GM18858 (cell line): Measurements from ENCODE around the gene C6orf15.
"Not testable (repeated sequence)": the region's sequence is repeated elsewhere in the genome, so short reads cannot be mapped to it uniquely, and the experiment has no call there.

Source experiments
- ATAC-seq: cut with Tn5 transposase; IDR thresholded peaks from one replicate; pipeline ENCODE4 v1.9.1; 2021; ENCODE audit not compliant: unreplicated experiment

The C6orf15 gene

GRCh38 chr6:31070711-31071197 lies 41.6 kb downstream of the C6orf15 start:
- no peak for ATAC-seq

- ATAC-seq = no peak
Measured at GRCh38 chr6:31068669-31069340, 43.6 kb downstream of the C6orf15 start.

GRCh38 chr6:31067891-31068668 lies 44.3 kb downstream of the C6orf15 start:
- not testable (repeated sequence) for ATAC-seq

- not testable (repeated sequence) for ATAC-seq
Measured at GRCh38 chr6:31067028-31067427, 45.3 kb downstream of the C6orf15 start.

GRCh38 chr6:31065556-31065955 lies 46.8 kb downstream of the C6orf15 start:
- no peak for ATAC-seq

GRCh38 chr6:31063906-31064435 lies 48.4 kb downstream of the C6orf15 start:
- no peak for ATAC-seq
